ENCODE results near the gene NPAS3.

Gene NPAS3

GRCh38 chr14:33350366-33350990 lies 411.8 kb downstream of the NPAS3 start:
- no CpG with 5 or more reads among the region's 10 CpGs for WGBS (ENCODE audit: extremely low coverage, insufficient coverage, insufficient read length)
- Histone ChIP-seq H3K14ac (ENCODE audit: low read length) (no peak overlapping the region), H3K4me2 (ENCODE audit: low read length) (no peak overlapping the region), H3K79me1 (ENCODE audit: low read length) (no peaks in the 10 kb centered on the region), H4K91ac (ENCODE audit: low read depth, low read length) (no peak overlapping the region), H3K79me2 (ENCODE audit: control insufficient read depth, insufficient read depth, low read length, poor library complexity) (no peaks in the 10 kb centered on the region), H3K9ac (ENCODE audit: low read length) (no peak overlapping the region), H3K4ac (ENCODE audit: low read depth, low read length) (no peak overlapping the region), H3K9me3 (ENCODE audit: insufficient read depth, low read depth, low read length) (no peaks in the 10 kb centered on the region), H4K8ac (ENCODE audit: low read depth, low read length) (no peak overlapping the region), H2BK12ac (ENCODE audit: low read length) (no peak overlapping the region), H2AFZ (ENCODE audit: insufficient read depth, low read length, poor library complexity) (no peak overlapping the region), H3K4me3 (ENCODE audit: low read depth, low read length) (no peak overlapping the region), H3K18ac (ENCODE audit: low read length) (no peak overlapping the region), H3K27ac (ENCODE audit: low read depth, low read length) (no peak overlapping the region), H2BK5ac (ENCODE audit: low read depth, low read length, poor library complexity) (no peak overlapping the region), H3K23ac (ENCODE audit: low read length) (no peak overlapping the region), H4K12ac (ENCODE audit: low read depth, low read length) (no peak overlapping the region), H3K4me1 (ENCODE audit: control insufficient read depth in 1 of 2, insufficient read depth in 2 of 2, low read length in 2 of 2) (peaks cover 0 to 2% of the 10 kb centered on the region in 2 experiments), H2BK120ac (ENCODE audit: insufficient read depth, low read length, poor library complexity) (no peak overlapping the region), H3K27me3 (ENCODE audit: insufficient read depth, low read length) (no peaks in the 10 kb centered on the region), H3K36me3 (ENCODE audit: control insufficient read depth in 1 of 2, insufficient read depth in 2 of 2, low read length in 2 of 2) (peaks cover 0 to 3% of the 10 kb centered on the region in 2 experiments), H2AK5ac (ENCODE audit: low read length) (no peak overlapping the region)
- DNase-seq, result no peak

GRCh38 chr14:33352821-33353220 lies 414.1 kb downstream of the NPAS3 start:
- DNase-seq, result no peak
- Histone ChIP-seq H2AK5ac (ENCODE audit: low read length) (no peak overlapping the region), H3K79me2 (ENCODE audit: control insufficient read depth, insufficient read depth, low read length, poor library complexity) (no peaks in the 10 kb centered on the region), H2AFZ (ENCODE audit: insufficient read depth, low read length, poor library complexity) (no peak overlapping the region), H3K36me3 (ENCODE audit: control insufficient read depth in 1 of 2, insufficient read depth in 2 of 2, low read length in 2 of 2) (peaks cover 0 to 3% of the 10 kb centered on the region in 2 experiments), H4K91ac (ENCODE audit: low read depth, low read length) (no peak overlapping the region), H3K27me3 (ENCODE audit: insufficient read depth, low read length) (no peaks in the 10 kb centered on the region), H3K4me1 (ENCODE audit: control insufficient read depth in 1 of 2, insufficient read depth in 2 of 2, low read length in 2 of 2) (peaks cover 0 to 2% of the 10 kb centered on the region in 2 experiments), H3K14ac (ENCODE audit: low read length) (no peak overlapping the region), H3K9me3 (ENCODE audit: insufficient read depth, low read depth, low read length) (no peaks in the 10 kb centered on the region), H2BK5ac (ENCODE audit: low read depth, low read length, poor library complexity) (no peak overlapping the region), H2BK120ac (ENCODE audit: insufficient read depth, low read length, poor library complexity) (no peak overlapping the region), H3K23ac (ENCODE audit: low read length) (no peak overlapping the region), H3K4me2 (ENCODE audit: low read length) (no peak overlapping the region), H3K4ac (ENCODE audit: low read depth, low read length) (no peak overlapping the region), H4K8ac (ENCODE audit: low read depth, low read length) (no peak overlapping the region), H3K18ac (ENCODE audit: low read length) (no peak overlapping the region), H2BK12ac (ENCODE audit: low read length) (no peak overlapping the region), H3K9ac (ENCODE audit: low read length) (no peak overlapping the region), H3K79me1 (ENCODE audit: low read length) (no peaks in the 10 kb centered on the region), H3K4me3 (ENCODE audit: low read depth, low read length) (no peak overlapping the region), H3K27ac (ENCODE audit: low read depth, low read length) (no peak overlapping the region), H4K12ac (ENCODE audit: low read depth, low read length) (no peak overlapping the region)

- no peaks in the 10 kb centered on the region for H3K4me1 ChIP-seq (ENCODE audit: control insufficient read depth in 1 of 2, insufficient read depth in 2 of 2, low read length in 2 of 2)
- H3K4ac ChIP-seq (ENCODE audit: low read depth, low read length), result no peak overlapping the region
- H4K8ac ChIP-seq (ENCODE audit: low read depth, low read length), result no peak overlapping the region
- H3K27me3 ChIP-seq (ENCODE audit: insufficient read depth, low read length), result no peaks in the 10 kb centered on the region
- H3K4me2 ChIP-seq (ENCODE audit: low read length), result no peak overlapping the region
- no peak overlapping the region for H3K4me3 ChIP-seq (ENCODE audit: low read depth, low read length)
- no peak overlapping the region for H4K91ac ChIP-seq (ENCODE audit: low read depth, low read length)
- no peak overlapping the region for H4K12ac ChIP-seq (ENCODE audit: low read depth, low read length)
- H2AFZ ChIP-seq (ENCODE audit: insufficient read depth, low read length, poor library complexity), result no peak overlapping the region
- no CpG with 5 or more reads among the region's 2 CpGs for WGBS (ENCODE audit: extremely low coverage, insufficient coverage, insufficient read length)
- no peaks in the 10 kb centered on the region for H3K9me3 ChIP-seq (ENCODE audit: insufficient read depth, low read depth, low read length)
- H2BK12ac ChIP-seq (ENCODE audit: low read length), result no peak overlapping the region
- H2BK5ac ChIP-seq (ENCODE audit: low read depth, low read length, poor library complexity), result no peak overlapping the region
- no peak overlapping the region for H2AK5ac ChIP-seq (ENCODE audit: low read length)
- peaks cover 0 to 3% of the 10 kb centered on the region in 2 experiments for H3K36me3 ChIP-seq (ENCODE audit: control insufficient read depth in 1 of 2, insufficient read depth in 2 of 2, low read length in 2 of 2)
- no peak overlapping the region for H2BK120ac ChIP-seq (ENCODE audit: insufficient read depth, low read length, poor library complexity)
- DNase-seq, result no peak
- H3K23ac ChIP-seq (ENCODE audit: low read length), result no peak overlapping the region
- no peak overlapping the region for H3K9ac ChIP-seq (ENCODE audit: low read length)
- H3K79me1 ChIP-seq (ENCODE audit: low read length), result no peaks in the 10 kb centered on the region
- H3K27ac ChIP-seq (ENCODE audit: low read depth, low read length), result no peak overlapping the region
- no peaks in the 10 kb centered on the region for H3K79me2 ChIP-seq (ENCODE audit: control insufficient read depth, insufficient read depth, low read length, poor library complexity)
- no peak overlapping the region for H3K14ac ChIP-seq (ENCODE audit: low read length)
- H3K18ac ChIP-seq (ENCODE audit: low read length), result no peak overlapping the region
Observed at GRCh38 chr14:33356181-33356580, 417.5 kb downstream of the NPAS3 start.

- Histone ChIP-seq H3K79me1 (ENCODE audit: low read length) (no peaks in the 10 kb centered on the region), H2BK120ac (ENCODE audit: insufficient read depth, low read length, poor library complexity) (no peak overlapping the region), H3K4me1 (ENCODE audit: control insufficient read depth in 1 of 2, insufficient read depth in 2 of 2, low read length in 2 of 2) (no peaks in the 10 kb centered on the region), H2BK5ac (ENCODE audit: low read depth, low read length, poor library complexity) (no peak overlapping the region), H3K4me3 (ENCODE audit: low read depth, low read length) (no peak overlapping the region), H3K27ac (ENCODE audit: low read depth, low read length) (no peak overlapping the region), H2AFZ (ENCODE audit: insufficient read depth, low read length, poor library complexity) (no peak overlapping the region), H4K8ac (ENCODE audit: low read depth, low read length) (no peak overlapping the region), H3K9me3 (ENCODE audit: insufficient read depth, low read depth, low read length) (no peaks in the 10 kb centered on the region), H3K23ac (ENCODE audit: low read length) (no peak overlapping the region), H3K79me2 (ENCODE audit: control insufficient read depth, insufficient read depth, low read length, poor library complexity) (no peaks in the 10 kb centered on the region), H4K12ac (ENCODE audit: low read depth, low read length) (no peak overlapping the region), H3K27me3 (ENCODE audit: insufficient read depth, low read length) (no peaks in the 10 kb centered on the region), H3K9ac (ENCODE audit: low read length) (no peak overlapping the region), H3K4me2 (ENCODE audit: low read length) (no peak overlapping the region), H2BK12ac (ENCODE audit: low read length) (no peak overlapping the region), H4K91ac (ENCODE audit: low read depth, low read length) (no peak overlapping the region), H3K4ac (ENCODE audit: low read depth, low read length) (no peak overlapping the region), H3K36me3 (ENCODE audit: control insufficient read depth in 1 of 2, insufficient read depth in 2 of 2, low read length in 2 of 2) (peaks cover 0 to 3% of the 10 kb centered on the region in 2 experiments), H3K18ac (ENCODE audit: low read length) (no peak overlapping the region), H3K14ac (ENCODE audit: low read length) (no peak overlapping the region), H2AK5ac (ENCODE audit: low read length) (no peak overlapping the region)
- WGBS (ENCODE audit: extremely low coverage, insufficient coverage, insufficient read length), result no CpG with 5 or more reads among the region's 8 CpGs
- DNase-seq, result no peak
Observed at GRCh38 chr14:33357225-33358010, 418.7 kb downstream of the NPAS3 start.

All from trophoblast cell (in vitro differentiated cells and primary cell).